Loucy (cell line): ENCODE measurements around the gene GABBR2.

Experiments
- EZH2phosphoT487 ChIP-seq: fragments of 200-600 bp; IDR thresholded peaks from 2 replicates; pipeline ENCODE4 v1.6.1; 2018; ENCODE audit warnings: antibody characterized with exemption, mild to moderate bottlenecking, moderate library complexity, borderline replicate concordance
- TF ChIP-seq, protein P1 (sequence below): fragments of 200-600 bp; sonication (generic); conservative IDR thresholded peaks from 2 replicates; pipeline ENCODE4 v1.5.1; 2014; ENCODE audit warnings: mild to moderate bottlenecking, antibody characterized with exemption, low read length

DNA sequence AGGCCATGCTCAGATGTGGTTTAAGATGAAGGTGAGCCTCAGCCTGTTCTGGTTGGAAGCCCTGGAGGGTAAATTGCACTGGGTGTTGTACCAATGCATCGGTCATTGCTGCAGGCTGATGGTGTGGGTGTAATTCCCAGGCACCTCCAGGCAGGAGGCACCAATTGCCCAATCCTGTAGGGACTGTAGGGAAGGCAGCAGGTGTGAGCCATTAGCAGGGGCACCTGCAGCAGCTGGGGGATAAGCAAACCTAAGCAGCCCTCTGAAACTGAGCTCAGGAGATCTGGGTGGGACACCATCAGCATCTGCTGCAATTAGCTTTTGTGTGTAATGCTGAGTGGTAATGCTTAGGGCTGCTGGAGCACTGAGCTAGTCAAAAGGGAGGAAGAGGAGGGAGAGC, 263.2 kb downstream of the GABBR2 start:
- TF ChIP-seq, protein P1, sequence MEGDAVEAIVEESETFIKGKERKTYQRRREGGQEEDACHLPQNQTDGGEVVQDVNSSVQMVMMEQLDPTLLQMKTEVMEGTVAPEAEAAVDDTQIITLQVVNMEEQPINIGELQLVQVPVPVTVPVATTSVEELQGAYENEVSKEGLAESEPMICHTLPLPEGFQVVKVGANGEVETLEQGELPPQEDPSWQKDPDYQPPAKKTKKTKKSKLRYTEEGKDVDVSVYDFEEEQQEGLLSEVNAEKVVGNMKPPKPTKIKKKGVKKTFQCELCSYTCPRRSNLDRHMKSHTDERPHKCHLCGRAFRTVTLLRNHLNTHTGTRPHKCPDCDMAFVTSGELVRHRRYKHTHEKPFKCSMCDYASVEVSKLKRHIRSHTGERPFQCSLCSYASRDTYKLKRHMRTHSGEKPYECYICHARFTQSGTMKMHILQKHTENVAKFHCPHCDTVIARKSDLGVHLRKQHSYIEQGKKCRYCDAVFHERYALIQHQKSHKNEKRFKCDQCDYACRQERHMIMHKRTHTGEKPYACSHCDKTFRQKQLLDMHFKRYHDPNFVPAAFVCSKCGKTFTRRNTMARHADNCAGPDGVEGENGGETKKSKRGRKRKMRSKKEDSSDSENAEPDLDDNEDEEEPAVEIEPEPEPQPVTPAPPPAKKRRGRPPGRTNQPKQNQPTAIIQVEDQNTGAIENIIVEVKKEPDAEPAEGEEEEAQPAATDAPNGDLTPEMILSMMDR = no peak
- no peak for TF ChIP-seq EZH2phosphoT487
